GM18526 (cell line): Measurements from ENCODE around the gene CNOT6.

Experiments used
- POLR2A ChIP-seq: IDR thresholded peaks from 3 replicates; pipeline ENCODE4 v1.6.1; 2011; ENCODE audit not compliant: insufficient read length; ENCODE audit errors: extremely low read depth

CNOT6 gene

DNA sequence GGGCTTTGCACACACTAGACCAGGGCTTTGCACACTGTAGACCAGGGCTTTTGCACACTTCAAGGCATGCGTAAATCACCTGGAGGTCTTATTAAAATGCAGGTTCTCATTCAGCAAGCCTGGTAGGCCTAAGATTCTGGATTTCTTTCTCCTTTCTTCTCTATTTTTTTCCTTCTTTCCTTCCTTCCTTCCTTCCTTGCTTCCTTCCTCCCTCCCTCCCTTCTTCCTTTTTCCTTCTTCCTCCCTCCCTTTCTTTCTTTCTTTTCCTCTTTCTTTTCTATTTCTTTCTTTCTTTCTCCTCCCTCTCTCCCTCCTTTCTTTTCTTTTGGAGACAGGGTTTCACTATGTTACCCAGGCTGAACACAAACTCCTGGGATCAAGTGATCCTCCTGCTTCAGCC is 24.3 kb upstream of the CNOT6 start:
- no peak for TF ChIP-seq POLR2A

DNA sequence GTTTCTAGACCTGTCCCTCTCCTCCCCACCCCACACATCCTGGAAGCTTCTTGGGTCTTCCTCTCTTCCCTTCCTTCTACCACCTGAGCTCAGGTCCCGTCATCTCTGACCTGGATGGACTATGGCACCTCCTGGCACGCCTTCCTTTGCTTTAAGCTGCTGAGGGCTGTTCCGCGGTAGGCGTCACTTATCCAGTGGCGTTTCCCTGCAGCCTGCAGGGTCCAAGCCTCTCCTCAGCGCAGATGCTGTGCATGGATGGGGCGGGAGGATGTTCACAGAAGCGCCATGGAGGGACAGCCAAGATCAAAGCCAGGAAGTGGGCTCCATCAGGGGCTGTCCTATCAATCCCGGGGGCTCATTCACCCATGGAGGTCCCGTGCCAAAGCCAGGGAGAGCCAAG is 23.8 kb upstream of the CNOT6 start:
- no peak for TF ChIP-seq POLR2A

DNA sequence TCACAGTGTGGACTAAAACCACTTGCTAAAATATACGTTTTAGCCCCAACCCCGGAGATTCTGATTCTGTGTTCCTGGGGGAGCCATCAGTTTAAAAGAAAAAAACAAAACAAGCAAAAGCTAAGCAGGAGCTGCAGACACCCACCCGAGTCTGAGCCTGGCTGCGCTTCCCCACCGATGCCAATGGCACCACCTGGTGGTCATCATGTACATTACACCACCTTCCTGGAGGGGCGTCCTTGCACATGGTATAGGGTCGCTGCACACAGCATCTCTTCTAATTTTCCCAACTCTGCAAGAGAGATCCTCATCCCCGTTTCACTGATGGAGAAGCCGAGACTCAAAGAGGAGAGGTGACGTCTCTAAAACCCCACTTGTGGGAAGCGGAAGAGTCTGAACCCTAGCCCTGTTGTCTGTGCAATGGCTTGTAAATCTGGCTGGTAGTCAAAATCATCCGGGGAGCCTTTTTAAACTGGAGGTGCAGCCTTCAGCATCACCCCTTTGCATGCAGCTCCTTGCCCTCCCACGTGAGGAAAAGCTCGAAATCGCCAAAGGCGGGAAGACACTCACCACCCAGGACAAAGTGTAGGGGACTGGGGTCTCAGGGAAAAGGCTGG is 23.1 kb upstream of the CNOT6 start:
- TF ChIP-seq POLR2A, result no peak

DNA sequence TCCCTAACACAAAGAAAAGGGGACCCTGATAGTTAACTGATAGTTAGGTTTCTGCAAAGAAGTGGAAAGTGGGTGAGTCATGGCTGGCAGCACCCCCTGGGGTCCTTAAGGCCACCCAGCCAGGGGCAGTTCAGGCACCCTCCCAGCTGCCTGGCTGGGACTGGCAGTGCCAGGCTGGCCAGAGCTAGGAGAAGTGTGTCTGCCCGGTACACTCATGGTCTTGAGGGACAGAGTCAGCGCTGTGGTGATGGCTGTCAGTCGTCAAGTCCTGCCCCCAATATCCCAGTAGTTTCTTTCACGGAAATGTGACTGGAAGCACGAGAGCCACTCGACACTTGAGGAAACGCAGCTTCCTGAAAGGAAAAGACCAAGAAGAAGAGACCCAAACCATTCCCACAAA is 22.3 kb upstream of the CNOT6 start:
- no peak for TF ChIP-seq POLR2A

DNA sequence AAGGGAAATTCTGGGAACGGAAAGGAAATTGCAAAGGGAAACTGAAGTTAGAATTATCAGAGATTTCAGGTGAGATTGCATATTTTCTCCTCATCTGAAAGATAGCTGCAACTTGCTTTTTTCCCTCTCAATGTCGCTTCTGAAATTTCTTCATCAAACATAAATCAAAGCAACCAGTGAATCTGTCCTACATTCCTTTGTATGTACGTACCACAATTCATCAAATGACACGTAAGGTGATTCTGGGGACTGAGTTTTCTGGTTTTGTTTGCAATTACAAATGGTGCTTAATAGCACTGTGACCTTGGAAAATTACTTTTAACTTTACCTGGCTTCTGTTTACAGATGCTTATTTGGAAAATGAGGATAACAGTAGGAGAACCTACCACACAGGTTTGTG is 21.9 kb upstream of the CNOT6 start:
- TF ChIP-seq POLR2A, result no peak

DNA sequence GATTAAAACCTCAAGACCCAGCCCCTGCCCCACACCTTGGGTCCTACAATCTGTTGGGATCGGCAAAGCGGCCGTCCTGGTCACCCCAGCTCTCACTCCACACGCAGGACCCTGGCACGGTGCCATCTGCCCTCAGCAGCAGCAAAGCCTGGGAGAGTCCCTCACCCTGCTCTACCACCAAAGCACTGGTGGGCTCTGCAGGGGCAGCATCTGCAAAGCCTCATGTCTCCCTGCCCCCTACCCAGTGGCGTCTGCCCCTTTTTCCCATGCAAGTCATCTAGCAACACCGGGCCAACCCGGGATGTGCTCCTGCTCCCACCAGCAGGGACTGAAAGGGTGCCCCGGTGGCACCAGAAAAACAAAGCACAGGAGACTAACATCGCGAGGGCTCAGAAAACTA is 19.6 kb upstream of the CNOT6 start:
- no peak for TF ChIP-seq POLR2A

DNA sequence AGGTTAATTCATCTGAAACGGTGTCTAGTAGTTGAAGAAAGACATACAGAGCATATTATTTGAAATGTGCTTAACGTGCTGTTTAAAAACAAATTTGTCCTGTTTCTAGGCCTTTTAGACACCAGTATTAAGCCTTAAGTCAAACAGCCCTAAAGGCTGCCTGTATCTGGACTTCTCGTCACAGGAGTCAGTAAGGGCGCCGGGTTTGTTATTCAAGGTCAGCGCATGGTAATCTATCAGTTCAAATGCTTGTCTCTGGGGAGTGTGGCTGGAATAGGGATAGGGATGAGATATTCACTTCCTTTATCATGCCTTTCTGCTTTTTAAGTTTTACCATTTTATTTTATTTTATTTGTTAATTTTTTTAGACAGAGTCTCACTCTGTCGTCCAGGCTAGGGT is 9.4 kb upstream of the CNOT6 start:
- TF ChIP-seq POLR2A, result no peak

DNA sequence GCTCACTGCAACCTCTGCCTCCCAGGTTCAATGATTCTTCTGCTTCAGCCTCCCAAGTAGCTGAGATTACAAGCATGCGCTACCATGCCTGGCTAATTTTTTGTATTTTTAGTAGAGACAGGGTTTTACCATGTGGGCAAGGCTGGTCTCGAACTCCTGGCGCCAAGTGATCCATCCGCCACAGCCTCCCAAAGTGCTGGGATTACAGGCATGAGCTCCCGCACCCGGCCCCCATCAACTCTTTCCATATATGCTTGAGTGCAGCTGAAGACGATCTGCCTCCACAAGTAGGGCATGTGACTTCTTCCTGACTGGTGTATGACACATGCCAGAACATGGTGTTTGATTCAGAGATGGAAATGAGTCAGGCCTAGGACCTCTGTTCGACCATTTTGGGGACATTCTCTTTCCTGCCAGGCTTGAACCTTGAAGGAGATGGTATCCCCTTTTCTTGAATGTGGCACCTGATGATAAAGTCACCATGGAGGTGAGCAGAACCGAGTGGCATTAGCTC is 7.5 kb upstream of the CNOT6 start:
- TF ChIP-seq POLR2A, result no peak

DNA sequence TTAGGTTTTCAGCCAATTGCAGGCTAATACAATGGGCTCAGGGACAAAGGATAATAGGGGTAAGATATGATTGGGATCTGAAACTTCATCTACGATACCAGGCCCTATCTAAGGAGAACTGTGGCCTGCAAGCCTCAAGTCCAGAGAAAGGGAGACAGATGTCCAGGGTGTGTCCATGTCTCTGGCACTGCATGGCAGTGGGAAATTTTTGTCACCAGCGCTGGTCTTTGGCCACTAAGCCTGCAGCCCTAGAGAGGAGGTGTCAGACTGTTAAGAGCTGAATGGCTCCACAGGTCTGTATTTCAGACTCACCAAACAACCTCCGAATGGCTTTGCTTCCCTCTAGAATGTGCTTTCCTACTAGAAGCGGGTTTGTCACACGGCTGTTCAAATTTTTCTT is 6.6 kb upstream of the CNOT6 start:
- TF ChIP-seq POLR2A, result no peak

DNA sequence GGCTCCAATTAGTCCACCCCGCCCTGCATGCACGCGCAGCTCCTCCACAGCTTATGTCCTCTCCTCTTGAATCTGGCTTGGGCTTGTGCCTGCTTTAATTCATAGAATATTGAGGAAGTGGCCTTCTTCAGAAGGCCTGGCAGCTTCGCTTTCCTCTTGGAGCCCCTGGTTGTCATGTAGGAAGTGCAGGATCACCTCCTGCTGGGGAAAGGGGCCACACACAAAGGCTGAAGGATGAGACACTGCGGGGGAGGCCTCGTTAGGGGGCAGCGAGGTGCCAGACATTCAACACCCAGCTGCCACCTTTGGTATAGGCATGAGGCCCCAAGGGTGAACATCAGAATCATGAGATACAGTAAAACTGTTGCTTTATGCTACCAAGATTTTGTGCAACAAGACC is 2.7 kb upstream of the CNOT6 start:
- no peak for TF ChIP-seq POLR2A

DNA sequence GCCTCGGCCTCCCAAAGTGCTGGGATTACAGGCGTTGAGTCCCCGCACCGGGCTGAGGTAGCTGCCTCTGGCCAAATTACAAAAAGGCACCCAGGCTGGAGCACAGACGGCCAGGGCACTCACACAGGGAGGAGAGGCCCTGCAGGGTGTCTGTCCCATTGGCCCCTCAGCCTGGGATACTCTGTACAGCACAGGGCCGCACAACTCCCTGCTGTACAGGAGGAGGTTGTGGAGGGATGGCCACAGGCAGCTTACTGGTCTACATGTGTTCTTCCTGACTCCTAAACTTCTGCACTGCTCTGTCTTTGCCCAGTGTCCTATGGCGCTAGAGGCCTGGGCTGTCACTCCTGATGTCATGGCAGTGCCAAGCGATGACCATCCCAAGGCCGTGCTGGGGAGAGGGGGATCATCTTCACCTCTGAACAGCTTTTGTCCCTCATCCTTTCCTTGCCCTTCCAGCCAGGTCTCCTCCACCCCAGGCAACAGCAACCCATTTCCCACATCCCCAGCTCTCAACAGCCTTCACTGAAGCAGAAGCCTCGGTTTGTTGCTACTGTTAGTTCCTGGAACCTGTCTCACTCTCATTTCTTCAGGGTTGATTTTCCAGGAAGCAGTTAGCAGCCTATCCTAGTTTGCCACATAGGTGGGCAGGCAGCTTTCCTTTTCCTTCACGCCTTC is 1.8 kb upstream of the CNOT6 start:
- TF ChIP-seq POLR2A, result no peak

DNA sequence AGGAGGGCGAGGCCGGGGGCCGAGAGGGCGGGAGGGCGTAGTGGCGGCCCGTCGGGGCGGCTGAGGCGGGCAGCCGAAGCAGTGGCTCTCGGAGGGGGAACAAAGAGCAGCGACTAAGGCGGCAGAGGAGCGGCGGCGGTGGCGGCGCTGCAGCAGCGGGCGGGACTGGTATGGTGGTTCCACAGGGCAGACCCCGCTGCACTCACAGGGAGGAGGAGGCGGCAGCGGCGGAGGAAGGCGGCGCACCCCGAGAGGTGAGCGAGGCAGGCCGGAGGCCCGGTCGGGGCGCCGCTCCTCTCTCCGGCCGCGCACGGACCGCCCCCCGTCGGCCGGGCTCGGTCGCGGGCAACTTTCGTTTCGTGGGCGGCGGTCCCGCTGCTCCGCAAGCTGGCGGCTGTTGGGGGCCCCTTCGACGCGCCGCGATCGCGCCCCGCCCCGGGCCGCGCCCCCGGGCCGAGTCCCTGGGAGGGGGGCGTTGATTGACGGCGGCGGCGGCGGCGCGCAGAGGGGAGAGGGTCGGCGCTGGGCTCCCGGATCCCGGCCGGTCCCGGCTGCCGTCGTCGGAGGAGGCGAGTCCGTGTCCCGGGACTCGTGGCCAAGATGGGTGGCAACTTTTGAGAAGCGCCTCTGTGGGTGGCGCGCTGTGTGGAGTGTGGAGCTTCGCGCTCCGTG is 467 bp downstream of the CNOT6 start:
- TF ChIP-seq POLR2A, result no peak

DNA sequence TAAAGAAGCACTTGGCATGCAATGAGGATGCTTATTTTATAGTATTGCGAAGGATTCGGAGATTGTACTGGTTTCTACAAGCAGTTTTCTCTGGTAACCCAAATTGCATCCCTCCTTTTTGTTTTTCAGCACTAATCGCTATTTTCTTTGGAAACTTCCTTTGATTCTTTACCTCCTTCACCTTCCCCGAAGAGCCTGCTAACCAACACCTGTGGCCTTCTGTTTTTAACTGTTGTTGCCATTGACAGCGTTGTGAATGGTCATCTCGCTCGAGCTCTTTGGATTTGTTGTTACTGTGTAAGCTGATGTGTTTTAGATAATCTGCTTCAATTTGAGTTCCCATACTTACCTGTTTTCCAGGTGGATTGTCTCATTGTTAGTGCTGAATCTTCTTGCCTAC is 1.1 kb downstream of the CNOT6 start:
- TF ChIP-seq POLR2A, result no peak

DNA sequence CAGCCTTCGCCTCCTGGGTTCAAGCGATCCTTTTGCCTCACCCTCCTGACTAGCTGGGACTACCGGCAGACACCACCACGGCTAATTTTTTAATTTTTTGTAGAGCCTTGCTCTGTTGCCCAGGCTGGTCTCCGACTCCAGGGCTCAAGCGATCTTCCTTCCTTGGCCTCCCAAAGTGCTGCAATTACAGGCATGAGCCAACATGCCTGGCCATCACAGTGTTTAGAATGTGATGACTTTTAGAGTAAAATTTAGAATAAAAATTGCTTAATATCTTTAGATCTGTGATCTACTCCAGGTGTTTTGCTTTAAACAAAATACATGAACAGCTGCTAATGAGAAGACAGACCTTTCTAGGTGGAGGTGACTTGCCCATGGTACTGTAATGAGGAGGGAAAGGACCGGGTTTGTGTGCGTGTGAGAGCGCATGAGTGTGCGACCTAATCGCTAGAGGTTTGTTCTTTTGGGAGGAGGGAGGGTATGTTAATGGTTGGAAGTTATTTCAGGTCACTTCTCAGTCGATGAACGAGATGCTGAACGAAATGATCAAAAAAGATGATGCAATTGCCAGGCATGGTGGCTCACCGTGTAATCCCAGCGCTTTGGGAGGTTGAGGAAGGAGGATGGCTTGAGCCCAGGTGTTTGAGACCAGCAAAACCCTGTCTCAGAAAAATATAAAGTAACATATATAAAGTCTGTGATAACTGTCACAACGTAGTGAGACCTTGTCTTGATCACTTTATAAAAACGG is 2.0 kb downstream of the CNOT6 start:
- no peak for TF ChIP-seq POLR2A

DNA sequence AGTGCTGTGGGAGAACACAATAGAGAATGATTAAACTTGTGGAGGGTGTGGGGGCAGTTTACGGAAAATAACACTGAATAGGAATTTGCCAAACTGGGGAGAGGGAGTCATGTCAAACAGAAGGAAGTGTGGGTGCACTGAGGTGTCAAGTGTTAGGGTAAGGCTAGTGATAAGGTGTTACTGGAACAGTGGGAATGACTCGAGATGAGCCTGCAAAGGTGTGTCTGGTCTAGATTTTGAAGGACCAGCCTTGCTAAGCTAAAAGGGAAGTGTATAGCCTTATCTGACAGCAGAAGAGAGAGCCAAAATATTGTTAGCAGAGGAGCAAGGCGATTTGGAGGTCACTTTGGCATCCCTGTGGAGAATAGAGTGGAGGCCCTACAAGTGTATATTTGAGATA is 4.2 kb downstream of the CNOT6 start:
- no peak for TF ChIP-seq POLR2A

DNA sequence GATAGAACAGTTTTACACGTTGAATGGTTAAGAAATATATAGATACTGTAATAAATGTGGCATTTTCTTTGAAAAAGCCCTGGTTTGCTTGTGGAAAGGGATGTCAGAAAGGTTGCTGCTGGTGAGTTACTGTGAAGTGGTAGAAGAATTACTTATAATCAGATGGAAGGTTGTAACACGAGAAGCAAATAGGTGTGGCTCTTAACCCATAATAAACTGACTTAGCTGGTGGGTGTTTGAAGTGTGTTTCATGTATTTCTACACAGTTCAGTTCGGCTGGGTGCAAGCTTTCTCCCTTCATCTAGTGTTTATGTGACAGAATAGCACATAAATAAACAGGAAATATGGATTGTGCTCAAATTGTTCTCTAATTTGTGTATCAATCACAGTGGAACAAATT is 5.5 kb downstream of the CNOT6 start:
- no peak for TF ChIP-seq POLR2A
